Measurements from ENCODE around the gene FBRS. TPM values are rescaled to one million over a fixed set of nuclear protein-coding genes. Genes with fewer than 3 reads are reported as not detected.

Gene FBRS
- total and polyA plus RNA-seq, 2 of the 8 experiments (the other 6 are each of a cell fraction or from before 2014, with no cell fraction given), result 2.4 to 13.9 TPM

DNA sequence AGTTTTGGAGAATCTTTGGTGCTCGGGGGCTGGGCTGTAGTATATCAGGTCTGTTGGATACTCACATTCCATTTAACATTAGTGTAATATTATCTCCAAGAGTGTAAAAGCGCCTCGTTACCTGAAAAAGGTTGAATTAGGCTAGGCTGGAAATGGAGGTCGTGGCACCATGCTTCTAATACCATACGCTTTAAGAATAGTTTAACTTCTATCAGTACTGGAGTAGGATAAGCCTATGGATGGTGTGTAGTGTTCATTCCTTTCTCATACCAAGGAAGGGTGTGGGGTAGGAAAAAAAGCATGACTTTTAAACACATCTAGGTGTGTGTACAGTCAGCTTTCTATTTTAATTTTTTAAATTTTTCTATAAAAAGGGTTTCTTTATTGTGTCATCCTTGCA, 42.7 kb downstream of the FBRS start:
- Histone ChIP-seq H4K5ac (ENCODE audit: insufficient read length, low read depth, low read length) (no peak overlapping the region), H2BK15ac (ENCODE audit: low read length) (no peak overlapping the region), H3K4me1 (replicated peaks in 1 of 4; ENCODE audit: control insufficient read depth in 3 of 4, insufficient read depth in 4 of 4, low read length in 3 of 4) (peaks cover 0 to 4% (median 3%) of the 10 kb centered on the region in 4 experiments; a peak in 5 of 7 replicates), H2BK120ac (replicated peaks; ENCODE audit: low read depth, low read length) (no peak overlapping the region), H3K9me3 (ENCODE audit: insufficient read depth in 2 of 2, low read depth in 1 of 2, low read length in 1 of 2) (no peaks in the 10 kb centered on the region), H3K27me3 (replicated peaks in 1 of 4; ENCODE audit: control insufficient read depth in 3 of 4, extremely low read depth in 1 of 4, insufficient read depth in 3 of 4, low read length in 3 of 4) (peaks cover 0 to 13% (median 10%) of the 10 kb centered on the region in 4 experiments; a peak in 6 of 7 replicates), H3K79me2 (ENCODE audit: control insufficient read depth in 1 of 2, insufficient read depth in 2 of 2, low read length in 2 of 2) (peaks cover 0 to 27% of the 10 kb centered on the region in 2 experiments; a peak in 3 of 4 replicates), H3K4me3 (ENCODE audit: extremely low read depth in 1 of 4, insufficient read depth in 2 of 4, low read depth in 3 of 4, low read length in 4 of 4) (no peak overlapping the region), H3K23ac (ENCODE audit: insufficient read length) (no peak overlapping the region), H3K4me2 (ENCODE audit: insufficient read depth in 1 of 2, low read depth in 2 of 2, low read length in 2 of 2) (no peak overlapping the region), H3K27ac (ENCODE audit: low read depth, low read length) (no peak overlapping the region), H3K36me3 (ENCODE audit: control insufficient read depth in 2 of 4, insufficient read depth in 4 of 4, low read length in 3 of 4) (peaks cover 12 to 36% (median 33%) of the 10 kb centered on the region in 4 experiments), H3K14ac (ENCODE audit: insufficient read length) (no peak overlapping the region), H4K8ac (ENCODE audit: extremely low read depth, insufficient read depth, low read length) (no peak overlapping the region), H2BK20ac (ENCODE audit: low read length) (no peak overlapping the region), H4K20me1 (replicated peaks in 1 of 2; ENCODE audit: control insufficient read depth in 1 of 2, insufficient read depth in 2 of 2, low read length in 2 of 2) (peaks cover 5 to 14% of the 10 kb centered on the region in 2 experiments), H3K23me2 (ENCODE audit: low read depth, low read length) (peaks cover 5% of the 10 kb centered on the region), H3K18ac (ENCODE audit: extremely low read depth, low read length) (no peak overlapping the region), H2AK5ac (ENCODE audit: low read depth, low read length) (no peak overlapping the region), H2AFZ (ENCODE audit: low read length) (no peak overlapping the region), H3K56ac (replicated peaks; ENCODE audit: insufficient read length, low read depth, low read length) (no peak overlapping the region), H2BK5ac (ENCODE audit: low read depth, low read length) (no peak overlapping the region), H3K4ac (replicated peaks; ENCODE audit: insufficient read length, low read depth, low read length) (no peak overlapping the region), H2BK12ac (ENCODE audit: low read depth, low read length) (no peak overlapping the region), H3K79me1 (ENCODE audit: low read depth, low read length) (peaks cover 6% of the 10 kb centered on the region; the same call in 1 of the 2 replicates), H4K91ac (replicated peaks; ENCODE audit: insufficient read length, low read length) (no peak overlapping the region), H3K9ac (replicated peaks in 1 of 4; ENCODE audit: extremely low read depth in 1 of 4, low read depth in 3 of 4, low read length in 3 of 4) (no peak overlapping the region)
- FAIRE-seq (no peak), DNase-seq (ENCODE audit: low read depth in 1 of 2, low spot score in 2 of 2) (no peak)
- 94% methylated on average over 5 of the region's 5 CpGs; no CpG with 5 or more reads in 1 of the 2 experiments for WGBS, 2 experiments (ENCODE audit: extremely low coverage in 1 of 2, insufficient coverage in 1 of 2, insufficient read length in 1 of 2, insufficient replicate concordance in 2 of 2, low coverage in 1 of 2, low lambda C conversion rate in 2 of 2, missing lambda C conversion rate in 1 of 2)
- POLR2A ChIA-PET (ENCODE audit: partially characterized antibody), result interaction anchor here (0.9 to 4.7 kb wide), 5 partner anchors 10 to 85 kb away, joined by 3 to 26 read pairs (median 21); partner anchors contain the start of gene PHKG2
- CTCF ChIA-PET (ENCODE audit: partially characterized antibody), result interaction anchor here (1.6 kb wide), 1 partner anchor 18 kb away, joined by 4 read pairs; no protein-coding TSS in a partner anchor
- TF ChIP-seq GTF2F1 (IDR thresholded peaks at IDR 0.05; ENCODE audit: borderline replicate concordance, low read depth, low read length), result no peak
- no peak for TF ChIP-seq YY1 (IDR thresholded peaks at IDR 0.05; ENCODE audit: low read depth, low read length)
- TF ChIP-seq SIRT6 (IDR thresholded peaks at IDR 0.05; ENCODE audit: low read length), result no peak
- no peak for TF ChIP-seq HDAC6 (IDR thresholded peaks at IDR 0.05; ENCODE audit: low read depth, low read length)
- no peak for TF ChIP-seq POLR2A (IDR thresholded peaks at IDR 0.05; ENCODE audit: control extremely low read depth in 1 of 2, low read depth in 2 of 2, low read length in 2 of 2)
- TF ChIP-seq NRF1 (IDR thresholded peaks at IDR 0.05; ENCODE audit: low read depth, low read length), result no peak
- no peak for TF ChIP-seq SP2 (IDR thresholded peaks at IDR 0.05; ENCODE audit: low read length)
- TF ChIP-seq, protein P1, sequence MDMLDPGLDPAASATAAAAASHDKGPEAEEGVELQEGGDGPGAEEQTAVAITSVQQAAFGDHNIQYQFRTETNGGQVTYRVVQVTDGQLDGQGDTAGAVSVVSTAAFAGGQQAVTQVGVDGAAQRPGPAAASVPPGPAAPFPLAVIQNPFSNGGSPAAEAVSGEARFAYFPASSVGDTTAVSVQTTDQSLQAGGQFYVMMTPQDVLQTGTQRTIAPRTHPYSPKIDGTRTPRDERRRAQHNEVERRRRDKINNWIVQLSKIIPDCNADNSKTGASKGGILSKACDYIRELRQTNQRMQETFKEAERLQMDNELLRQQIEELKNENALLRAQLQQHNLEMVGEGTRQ (IDR thresholded peaks at IDR 0.05; ENCODE audit: low read length), result no peak
- TF ChIP-seq FOSL1 (IDR thresholded peaks at IDR 0.05; ENCODE audit: insufficient read depth, low read depth, low read length), result no peak
- TF ChIP-seq SIX5 (IDR thresholded peaks at IDR 0.05; ENCODE audit: low read depth, low read length), result no peak
- TF ChIP-seq SIN3A (conservative IDR thresholded peaks at IDR 0.05 in 1 of 2, IDR thresholded peaks at IDR 0.05 in 1 of 2; ENCODE audit: low read depth in 1 of 2, low read length in 2 of 2), result no peak
- no peak for TF ChIP-seq RNF2 (IDR thresholded peaks at IDR 0.05; ENCODE audit: borderline replicate concordance, low read depth, low read length, missing control alignments, poor library complexity, severe bottlenecking)
- no peak for TF ChIP-seq CTBP2 (IDR thresholded peaks at IDR 0.05; ENCODE audit: borderline replicate concordance, insufficient read depth, insufficient read length, low read length)
